GM12873 (cell line): ENCODE results near the gene POLR2L.

Experiments
- TF ChIP-seq, protein P1 (sequence below): IDR thresholded peaks from 2 replicates; pipeline ENCODE4 v1.5.1; 2012; ENCODE audit warnings: low read depth, mild to moderate bottlenecking, moderate library complexity, low read length, control low read depth; ENCODE audit not compliant: insufficient read depth; ENCODE audit errors: missing control alignments

POLR2L gene

DNA sequence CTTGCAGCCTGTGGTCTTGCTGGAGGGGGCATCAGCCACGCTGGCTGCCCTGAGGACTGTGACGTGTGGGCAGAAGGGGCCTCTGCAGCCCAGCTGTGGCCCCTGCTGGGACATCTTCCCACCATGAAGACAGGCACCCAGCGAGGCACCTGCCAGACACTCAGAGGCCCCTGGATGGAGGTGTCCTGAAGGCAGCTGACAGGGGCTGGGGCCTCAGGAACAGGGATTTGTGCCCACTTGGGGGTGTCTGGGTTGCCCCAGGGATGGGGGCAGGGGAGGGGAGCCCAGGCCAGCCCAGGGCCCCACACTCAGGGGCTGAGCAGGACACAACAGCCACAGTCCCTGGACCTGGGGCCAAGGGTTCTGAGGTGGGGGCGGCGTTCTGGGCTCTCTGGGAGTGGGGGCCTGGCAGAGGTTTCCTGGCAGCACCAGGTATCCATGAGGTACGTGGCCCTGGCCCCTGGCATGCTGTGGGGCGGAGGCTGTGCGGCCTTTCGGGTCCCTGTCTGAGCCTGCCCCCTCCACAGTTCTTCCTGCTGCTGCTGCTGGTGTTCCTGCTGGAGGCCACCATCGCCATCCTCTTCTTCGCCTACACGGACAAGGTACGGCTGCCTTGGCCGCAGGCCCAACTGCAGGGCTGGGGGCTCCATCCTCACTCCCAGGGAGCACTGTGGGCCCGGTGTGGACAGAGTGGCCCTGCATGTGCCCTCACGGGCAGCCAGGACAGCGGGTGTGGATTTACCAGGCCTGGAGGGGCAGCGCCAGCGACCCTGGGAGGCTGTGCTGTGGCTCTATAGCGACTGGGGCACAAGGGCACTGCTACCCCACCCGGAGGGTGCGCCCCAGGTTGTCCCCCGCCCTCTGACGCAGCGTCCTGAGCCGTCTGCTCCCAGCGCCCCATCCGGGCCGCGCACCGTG, 21.8 kb upstream of the POLR2L start:
- TF ChIP-seq, protein P1, sequence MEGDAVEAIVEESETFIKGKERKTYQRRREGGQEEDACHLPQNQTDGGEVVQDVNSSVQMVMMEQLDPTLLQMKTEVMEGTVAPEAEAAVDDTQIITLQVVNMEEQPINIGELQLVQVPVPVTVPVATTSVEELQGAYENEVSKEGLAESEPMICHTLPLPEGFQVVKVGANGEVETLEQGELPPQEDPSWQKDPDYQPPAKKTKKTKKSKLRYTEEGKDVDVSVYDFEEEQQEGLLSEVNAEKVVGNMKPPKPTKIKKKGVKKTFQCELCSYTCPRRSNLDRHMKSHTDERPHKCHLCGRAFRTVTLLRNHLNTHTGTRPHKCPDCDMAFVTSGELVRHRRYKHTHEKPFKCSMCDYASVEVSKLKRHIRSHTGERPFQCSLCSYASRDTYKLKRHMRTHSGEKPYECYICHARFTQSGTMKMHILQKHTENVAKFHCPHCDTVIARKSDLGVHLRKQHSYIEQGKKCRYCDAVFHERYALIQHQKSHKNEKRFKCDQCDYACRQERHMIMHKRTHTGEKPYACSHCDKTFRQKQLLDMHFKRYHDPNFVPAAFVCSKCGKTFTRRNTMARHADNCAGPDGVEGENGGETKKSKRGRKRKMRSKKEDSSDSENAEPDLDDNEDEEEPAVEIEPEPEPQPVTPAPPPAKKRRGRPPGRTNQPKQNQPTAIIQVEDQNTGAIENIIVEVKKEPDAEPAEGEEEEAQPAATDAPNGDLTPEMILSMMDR, result no peak

DNA sequence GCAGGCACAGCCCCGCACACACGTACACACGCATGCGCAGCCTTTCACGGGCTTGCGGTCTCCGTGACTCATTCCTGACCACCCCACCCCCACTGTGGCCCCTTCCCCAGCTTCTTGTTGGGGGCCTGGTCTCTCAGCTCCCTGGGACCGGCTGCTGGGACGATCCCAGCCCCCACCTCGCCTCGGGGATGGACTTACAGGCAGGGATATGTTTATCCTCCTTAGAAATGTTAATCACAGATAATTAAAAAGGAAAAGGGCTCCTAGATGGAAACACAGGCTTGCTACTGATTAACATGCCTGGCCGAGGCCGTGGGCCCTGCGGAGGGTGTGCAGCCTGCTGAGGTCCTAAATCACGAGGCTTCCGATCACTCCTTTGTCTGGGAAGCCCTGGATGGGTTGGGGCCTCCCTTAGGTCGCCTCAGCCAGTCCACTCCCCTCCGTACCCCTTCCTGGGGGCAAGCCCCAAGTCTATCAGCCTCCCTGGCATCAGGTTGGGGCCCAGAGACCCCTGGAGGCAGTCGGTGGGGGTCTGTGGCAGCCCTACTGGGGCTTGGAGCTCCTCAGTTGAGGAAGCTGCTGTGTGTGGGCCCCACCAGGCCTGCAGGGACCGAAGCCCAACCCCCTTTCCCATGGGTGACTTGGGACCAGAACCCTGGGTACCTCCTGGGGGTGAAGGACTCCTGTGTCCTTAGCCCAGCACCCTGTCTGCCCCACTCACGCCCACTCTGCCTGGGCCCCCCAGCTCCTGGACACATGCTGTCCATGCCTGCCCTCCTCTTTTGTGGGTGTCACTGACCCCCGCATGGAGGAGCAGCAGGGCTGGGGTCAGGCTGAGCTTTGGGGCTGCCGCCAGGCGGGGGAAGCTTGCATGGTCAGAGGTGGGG, 20.9 kb upstream of the POLR2L start:
- TF ChIP-seq, protein P1, result no peak

DNA sequence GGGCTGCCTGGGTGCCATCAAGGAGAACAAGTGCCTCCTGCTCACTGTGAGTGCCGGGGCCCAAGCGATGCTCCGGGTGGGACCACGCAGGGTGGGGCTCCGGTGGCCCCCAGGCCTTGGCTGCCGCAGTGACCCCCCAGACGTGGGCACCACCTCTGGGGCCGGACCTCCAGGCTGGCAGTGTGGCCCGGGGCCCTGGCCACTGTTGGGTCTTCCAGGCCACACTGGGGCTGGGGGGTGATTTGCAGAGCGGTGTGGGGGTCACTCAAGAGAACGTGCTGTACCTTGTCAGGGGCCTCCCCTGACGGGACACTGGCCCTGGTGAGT, 20.3 kb upstream of the POLR2L start:
- TF ChIP-seq, protein P1, result no peak

DNA sequence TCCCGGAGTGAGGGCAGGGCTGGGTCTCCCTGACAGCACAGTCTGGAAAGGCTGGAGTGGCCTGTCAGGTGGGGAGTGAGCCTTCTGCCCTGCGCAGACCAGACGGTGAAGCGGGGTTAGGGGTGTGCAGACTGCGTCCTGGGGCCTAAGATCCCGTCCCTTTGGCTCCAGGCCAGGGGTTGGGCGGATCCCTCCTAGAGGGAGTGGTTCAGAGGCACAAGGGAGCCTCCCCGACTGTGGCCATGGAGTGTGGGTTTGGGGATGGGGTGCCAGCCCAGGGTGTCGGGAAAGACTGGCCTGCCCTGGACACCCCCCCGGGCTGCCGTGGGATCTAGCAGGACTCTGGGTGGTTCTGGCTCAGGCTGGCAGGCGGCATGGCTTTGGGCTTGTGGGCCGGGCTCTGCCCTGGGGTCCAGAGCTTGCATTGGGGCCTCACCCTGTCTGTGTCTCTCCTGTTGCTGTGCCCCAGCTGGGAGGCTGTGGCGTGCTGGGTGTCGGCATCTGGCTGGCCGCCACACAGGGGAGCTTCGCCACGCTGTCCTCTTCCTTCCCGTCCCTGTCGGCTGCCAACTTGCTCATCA, 19.8 kb upstream of the POLR2L start:
- TF ChIP-seq, protein P1, result no peak

DNA sequence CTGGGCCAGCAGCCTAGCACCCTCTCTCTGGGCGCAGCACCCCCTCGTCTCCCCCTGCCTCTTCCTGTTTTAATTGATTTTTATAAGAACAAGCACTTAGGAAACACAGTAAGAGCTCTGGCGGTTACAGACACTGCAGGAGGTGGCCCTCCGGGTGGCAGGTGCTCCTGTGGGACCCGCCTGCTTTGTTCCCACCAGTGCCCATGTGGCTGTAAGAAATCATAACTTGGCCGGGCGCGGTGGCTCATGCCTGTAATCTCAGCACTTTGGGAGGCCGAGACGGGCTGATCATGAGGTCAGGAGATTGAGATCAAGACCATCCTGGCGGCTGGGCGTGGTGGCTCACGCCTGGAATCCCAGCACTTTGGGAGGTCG, 18.8 kb upstream of the POLR2L start:
- TF ChIP-seq, protein P1, result no peak

DNA sequence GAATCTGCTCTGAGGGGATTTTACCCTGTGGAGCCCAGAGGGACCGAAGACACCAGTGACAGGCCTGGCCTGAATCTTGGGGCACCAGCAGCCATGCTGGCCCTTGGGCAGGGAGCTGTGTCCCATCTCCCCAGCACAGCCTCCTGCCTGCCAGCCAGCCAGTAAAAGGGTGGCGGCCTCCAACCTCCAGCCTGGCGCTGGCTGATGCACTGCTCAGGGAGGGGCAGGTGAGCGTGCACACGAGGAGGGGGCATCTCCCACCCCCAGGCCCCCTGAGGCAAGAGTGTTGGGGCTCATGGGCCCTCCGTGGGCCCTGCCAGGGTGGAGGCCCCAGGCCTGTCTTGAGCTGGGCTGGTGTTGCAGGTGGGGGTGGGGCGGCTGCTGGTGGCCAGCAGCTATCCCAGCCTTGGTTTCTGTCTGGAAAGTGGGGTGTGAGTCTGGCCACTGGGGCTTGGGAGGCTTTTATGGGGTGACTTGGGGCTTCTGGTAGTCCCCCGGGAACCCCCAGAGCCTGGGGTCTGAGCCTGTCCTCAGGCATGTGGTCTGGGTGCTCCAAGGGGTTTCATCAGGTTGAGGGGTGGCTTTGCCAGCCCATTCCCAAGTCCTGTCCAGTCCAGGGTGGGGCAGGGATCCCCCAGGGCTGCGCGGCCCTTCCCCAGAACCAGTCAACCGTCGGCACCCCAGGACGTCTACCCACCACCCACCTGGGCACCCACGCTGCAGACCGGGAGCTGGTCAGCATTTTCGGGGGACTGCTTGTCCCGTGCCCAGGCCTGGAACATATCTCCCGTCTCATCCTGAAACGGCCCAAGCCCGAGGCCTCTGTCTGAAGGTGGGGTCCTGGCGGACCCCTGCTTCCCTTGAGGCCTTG, 18.1 kb upstream of the POLR2L start:
- TF ChIP-seq, protein P1, result no peak
